K562 (cell line): ENCODE results near the gene TAF11. TPM values are rescaled to one million over a fixed set of nuclear protein-coding genes. Genes with fewer than 3 reads are reported as not detected.

Source experiments
- CCNT2 ChIP-seq: IDR thresholded peaks from 2 replicates; pipeline ENCODE4 v1.6.1; 2011; ENCODE audit warnings: borderline replicate concordance, low read depth, mild to moderate bottlenecking, moderate library complexity, mixed read lengths, low read length; ENCODE audit not compliant: insufficient read length; ENCODE audit errors: extremely low read depth
- CEBPB ChIP-seq: fragments of 450-650 bp; IDR thresholded peaks from 2 replicates; pipeline ENCODE4 v1.6.1; 2016; ENCODE audit warnings: missing genetic modification characterization, missing compliant biosample characterization
- CEBPG ChIP-seq, 3 experiments: fragments of 200-800 bp in 1 of 3; sonication (Bioruptor generic) in 1 of 3; sonication (generic) in 1 of 3; formaldehyde crosslinking in 1 of 3; IDR thresholded peaks in 2 of 3; conservative IDR thresholded peaks in 1 of 3; 2 replicates each; pipeline versions ENCODE4 v1.6.1 to v1.8.0; 2016 to 2022; ENCODE audit warnings: missing compliant biosample characterization in 2 of 3, missing genetic modification characterization in 2 of 3, mild to moderate bottlenecking in 1 of 3, missing genetic modification reagents in 1 of 3
- EHMT2 ChIP-seq: fragments of 450-650 bp; IDR thresholded peaks from 2 replicates; pipeline ENCODE4 v1.6.1; 2018; ENCODE audit warnings: antibody characterized with exemption
- ESRRA ChIP-seq: fragments of 450-650 bp; IDR thresholded peaks from 2 replicates; pipeline ENCODE4 v1.6.1; 2014; ENCODE audit warnings: low read depth, mild to moderate bottlenecking, moderate library complexity, borderline replicate concordance
- GABPB1 ChIP-seq: sonication (generic); formaldehyde crosslinking; IDR thresholded peaks from 2 replicates; pipeline ENCODE4 v1.8.0; 2022; ENCODE audit warnings: mild to moderate bottlenecking, missing genetic modification reagents
- HEY1 ChIP-seq: fragments of 250-450 bp; sonication (Bioruptor Pico); IDR thresholded peaks from 2 replicates; pipeline ENCODE4 v1.5.0; 2020; ENCODE audit warnings: mild to moderate bottlenecking, moderate library complexity, borderline replicate concordance
- KDM1A ChIP-seq, 2 experiments: fragments of 450-650 bp; IDR thresholded peaks; 2 replicates each; pipeline ENCODE4 v1.6.1; 2016; ENCODE audit warnings: mild to moderate bottlenecking in 2 of 2
- KHSRP ChIP-seq: fragments of 450-650 bp; IDR thresholded peaks from 2 replicates; pipeline ENCODE4 v1.6.1; 2017
- MTA2 ChIP-seq: fragments of 450-650 bp; IDR thresholded peaks from 2 replicates; pipeline ENCODE4 v1.6.1; 2016; ENCODE audit warnings: low read depth
- MYBL2 ChIP-seq, 2 experiments: fragments of 450-650 bp in 1 of 2; sonication (generic) in 1 of 2; formaldehyde crosslinking in 1 of 2; IDR thresholded peaks; 2 replicates each; pipeline versions ENCODE4 v1.6.1 to v1.8.1; 2017 to 2022; ENCODE audit warnings: borderline replicate concordance in 1 of 2, inconsistent platforms in 1 of 2, low read depth in 1 of 2, mild to moderate bottlenecking in 1 of 2, missing genetic modification reagents in 1 of 2, moderate library complexity in 1 of 2
- RBFOX2 ChIP-seq: fragments of 200-400 bp; formaldehyde crosslinking; IDR thresholded peaks from 2 replicates; pipeline ENCODE4 v1.6.1; 2017; ENCODE audit warnings: low read depth, mild to moderate bottlenecking, low read length, moderate library complexity
- RBM25 ChIP-seq: fragments of 200-400 bp; formaldehyde crosslinking; IDR thresholded peaks from 2 replicates; pipeline ENCODE4 v1.6.1; 2018; ENCODE audit warnings: low read length, low read depth, moderate library complexity; ENCODE audit not compliant: severe bottlenecking
- RHOXF2B ChIP-seq: fragments of 250-450 bp; sonication (Bioruptor Pico); conservative IDR thresholded peaks from 2 replicates; pipeline ENCODE4 v1.5.1; 2021
- SRF ChIP-seq, 2 experiments: fragments of 250-450, 450-650 bp in 1 of 2; sonication (Bioruptor Pico) in 1 of 2; sonication (generic) in 1 of 2; formaldehyde crosslinking; IDR thresholded peaks; 2 replicates each; pipeline versions ENCODE4 v1.5.0 to v1.5.1; 2020 to 2022; ENCODE audit warnings: mild to moderate bottlenecking in 1 of 2, missing genetic modification reagents in 1 of 2
- XRCC3 ChIP-seq: fragments of 450-650 bp; IDR thresholded peaks from 2 replicates; pipeline ENCODE4 v1.6.1; 2017; ENCODE audit warnings: mild to moderate bottlenecking, moderate library complexity
- YBX1 ChIP-seq: fragments of 450-650 bp; IDR thresholded peaks from 2 replicates; pipeline ENCODE4 v1.7.1; 2016; ENCODE audit warnings: mild to moderate bottlenecking
- ZNF146 ChIP-seq: IDR thresholded peaks from one replicate; pipeline ENCODE4 v1.6.1; 2018; ENCODE audit warnings: missing compliant biosample characterization; ENCODE audit not compliant: unreplicated experiment
- ZNF586 ChIP-seq: fragments of 450-650 bp; formaldehyde crosslinking; conservative IDR thresholded peaks from 2 replicates; pipeline ENCODE4 v1.4.0; 2020; ENCODE audit warnings: mild to moderate bottlenecking, moderate library complexity
- polyA plus RNA-seq, 8 experiments: library from polyadenylated mRNA; depleted of rRNA in 4 of 8; stranded (reverse) in 5 of 8; unstranded in 3 of 8; fragments of >200 nt; fragmentation: Nextera tagmentation in 2 of 8; fragmentation: Illumina TruSeq in 1 of 8; extraction: Ambion mirVana in 2 of 8; extraction: Trizol in 1 of 8; gene quantifications; 2 replicates each; pipeline versions ENCODE4 v1.2.1 to v1.2.3, GENCODE V29; 2011 to 2014; ENCODE audit warnings: inconsistent platforms in 1 of 8, missing spikeins in 1 of 8
- total RNA-seq, 7 experiments: library from RNA; depleted of rRNA in 6 of 7; stranded (reverse); fragments of >200 nt in 6 of 7; fragmentation: Illumina TruSeq in 2 of 7; extraction: Trizol in 2 of 7; gene quantifications; 2 replicates each; pipeline versions ENCODE4 v1.2.1 to v1.2.3, GENCODE V29; 2011 to 2021; ENCODE audit warnings: low replicate concordance in 1 of 7
- TF ChIP-seq, protein P1 (sequence below): fragments of 250-450 bp; sonication (Bioruptor Pico); IDR thresholded peaks from 2 replicates; pipeline ENCODE4 v1.8.0; 2022; ENCODE audit warnings: moderate library complexity, mild to moderate bottlenecking, inconsistent platforms
- TF ChIP-seq, protein P2 (sequence below): fragments of 450-650 bp; IDR thresholded peaks from 2 replicates; pipeline ENCODE4 v1.6.1; 2017; ENCODE audit warnings: mild to moderate bottlenecking, moderate library complexity
- TF ChIP-seq, protein P3 (sequence below): fragments of 250-450 bp; sonication (Bioruptor Pico); IDR thresholded peaks from 2 replicates; pipeline ENCODE4 v1.6.1; 2021; ENCODE audit warnings: mild to moderate bottlenecking
- TF ChIP-seq, protein P4 (sequence below): sonication (generic); formaldehyde crosslinking; IDR thresholded peaks from 2 replicates; pipeline ENCODE4 v1.8.1; 2022; ENCODE audit warnings: missing genetic modification reagents

Gene TAF11
- total and polyA plus RNA-seq, 9 of the 15 experiments (the other 6 are each of a cell fraction or from before 2014, with no cell fraction given) = 40.9 to 91.9 (median 71.9) TPM

DNA sequence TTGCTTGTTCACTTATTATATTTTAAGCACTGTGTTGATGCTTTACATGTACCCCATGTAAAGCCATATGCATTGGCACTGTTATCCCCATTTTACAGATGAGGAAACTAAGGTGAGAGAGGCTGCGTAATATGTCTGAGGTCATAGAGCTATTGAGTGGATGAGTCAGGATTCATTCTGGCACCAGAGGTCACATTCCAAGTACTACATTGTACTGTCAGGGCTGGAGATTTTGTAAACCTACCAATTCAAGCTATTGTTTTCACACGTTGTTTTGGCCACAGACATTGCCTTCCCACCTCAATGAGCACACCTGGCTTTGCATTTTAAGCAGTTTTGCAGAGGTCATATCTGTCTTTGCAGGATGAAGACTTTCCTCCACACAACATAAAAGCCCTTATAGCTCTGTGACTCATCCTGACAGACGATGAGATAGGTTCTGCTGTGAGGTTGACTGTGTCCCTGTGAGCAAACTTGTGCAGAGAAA lies 34.4 kb upstream of the TAF11 start (continued):
- TF ChIP-seq HEY1 (no peak), CEBPB (peak; percentile 39; the same call in 1 of the 2 replicates), KHSRP (no peak), RHOXF2B (CRISPR knock-in tag) (no peak), ESRRA (peak; percentile 38; the same call in 1 of the 2 replicates), GABPB1 (no peak), MTA2 (no peak), YBX1 (no peak), EHMT2 (no peak), RBFOX2 (no peak), MYBL2 (IDR thresholded peaks at IDR 0.05; ENCODE audit: low read depth) (no peak), MYBL2 (CRISPR knock-in tag; IDR thresholded peaks at IDR 0.05; ENCODE audit: borderline replicate concordance) (no peak), SRF (CRISPR knock-in tag; IDR thresholded peaks at IDR 0.05) (no peak), CCNT2 (no peak), RBM25 (peak; percentile 85), ZNF146 (CRISPR knock-in tag) (no peak), CEBPG (CRISPR knock-in tag; IDR thresholded peaks at IDR 0.05) (no peak), CEBPG (tag; conservative IDR thresholded peaks at IDR 0.05 in 1 of 2, IDR thresholded peaks at IDR 0.05 in 1 of 2) (no peak; a peak in 1 of 4 replicates), ZNF586 (CRISPR knock-in tag) (no peak), XRCC3 (no peak), KDM1A (IDR thresholded peaks at IDR 0.05) (peak; percentile 79 to 86)
- TF ChIP-seq, protein P1, sequence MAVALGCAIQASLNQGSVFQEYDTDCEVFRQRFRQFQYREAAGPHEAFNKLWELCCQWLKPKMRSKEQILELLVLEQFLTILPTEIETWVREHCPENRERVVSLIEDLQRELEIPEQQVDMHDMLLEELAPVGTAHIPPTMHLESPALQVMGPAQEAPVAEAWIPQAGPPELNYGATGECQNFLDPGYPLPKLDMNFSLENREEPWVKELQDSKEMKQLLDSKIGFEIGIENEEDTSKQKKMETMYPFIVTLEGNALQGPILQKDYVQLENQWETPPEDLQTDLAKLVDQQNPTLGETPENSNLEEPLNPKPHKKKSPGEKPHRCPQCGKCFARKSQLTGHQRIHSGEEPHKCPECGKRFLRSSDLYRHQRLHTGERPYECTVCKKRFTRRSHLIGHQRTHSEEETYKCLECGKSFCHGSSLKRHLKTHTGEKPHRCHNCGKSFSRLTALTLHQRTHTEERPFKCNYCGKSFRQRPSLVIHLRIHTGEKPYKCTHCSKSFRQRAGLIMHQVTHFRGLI (CRISPR knock-in tag) = no peak
- TF ChIP-seq, protein P2, sequence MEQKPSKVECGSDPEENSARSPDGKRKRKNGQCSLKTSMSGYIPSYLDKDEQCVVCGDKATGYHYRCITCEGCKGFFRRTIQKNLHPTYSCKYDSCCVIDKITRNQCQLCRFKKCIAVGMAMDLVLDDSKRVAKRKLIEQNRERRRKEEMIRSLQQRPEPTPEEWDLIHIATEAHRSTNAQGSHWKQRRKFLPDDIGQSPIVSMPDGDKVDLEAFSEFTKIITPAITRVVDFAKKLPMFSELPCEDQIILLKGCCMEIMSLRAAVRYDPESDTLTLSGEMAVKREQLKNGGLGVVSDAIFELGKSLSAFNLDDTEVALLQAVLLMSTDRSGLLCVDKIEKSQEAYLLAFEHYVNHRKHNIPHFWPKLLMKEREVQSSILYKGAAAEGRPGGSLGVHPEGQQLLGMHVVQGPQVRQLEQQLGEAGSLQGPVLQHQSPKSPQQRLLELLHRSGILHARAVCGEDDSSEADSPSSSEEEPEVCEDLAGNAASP = no peak
- TF ChIP-seq, protein P3, sequence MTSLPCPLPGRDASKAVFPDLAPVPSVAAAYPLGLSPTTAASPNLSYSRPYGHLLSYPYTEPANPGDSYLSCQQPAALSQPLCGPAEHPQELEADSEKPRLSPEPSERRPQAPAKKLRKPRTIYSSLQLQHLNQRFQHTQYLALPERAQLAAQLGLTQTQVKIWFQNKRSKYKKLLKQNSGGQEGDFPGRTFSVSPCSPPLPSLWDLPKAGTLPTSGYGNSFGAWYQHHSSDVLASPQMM = no peak
- TF ChIP-seq, protein P4, sequence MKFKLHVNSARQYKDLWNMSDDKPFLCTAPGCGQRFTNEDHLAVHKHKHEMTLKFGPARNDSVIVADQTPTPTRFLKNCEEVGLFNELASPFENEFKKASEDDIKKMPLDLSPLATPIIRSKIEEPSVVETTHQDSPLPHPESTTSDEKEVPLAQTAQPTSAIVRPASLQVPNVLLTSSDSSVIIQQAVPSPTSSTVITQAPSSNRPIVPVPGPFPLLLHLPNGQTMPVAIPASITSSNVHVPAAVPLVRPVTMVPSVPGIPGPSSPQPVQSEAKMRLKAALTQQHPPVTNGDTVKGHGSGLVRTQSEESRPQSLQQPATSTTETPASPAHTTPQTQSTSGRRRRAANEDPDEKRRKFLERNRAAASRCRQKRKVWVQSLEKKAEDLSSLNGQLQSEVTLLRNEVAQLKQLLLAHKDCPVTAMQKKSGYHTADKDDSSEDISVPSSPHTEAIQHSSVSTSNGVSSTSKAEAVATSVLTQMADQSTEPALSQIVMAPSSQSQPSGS (CRISPR knock-in tag) = no peak
